Fibroblast of mammary gland (primary cell): ENCODE data around the gene BSCL2.

ENCODE experiments used
- DNase-seq: peaks from one replicate; pipeline ENCODE4 v3.0.0-alpha.2; 2010; ENCODE audit warnings: low read depth
- H3K4me3 ChIP-seq: 2 replicates; pipeline ENCODE4 v1.5.1; 2011; ENCODE audit warnings: low read depth, mild to moderate bottlenecking, low read length, moderate library complexity; ENCODE audit not compliant: control insufficient read depth
- TF ChIP-seq, protein P1 (sequence below): conservative IDR thresholded peaks from 2 replicates; pipeline ENCODE4 v1.5.1; 2011; ENCODE audit warnings: low read depth, low read length, inconsistent platforms; ENCODE audit not compliant: control insufficient read depth, insufficient read depth

The BSCL2 gene

DNA sequence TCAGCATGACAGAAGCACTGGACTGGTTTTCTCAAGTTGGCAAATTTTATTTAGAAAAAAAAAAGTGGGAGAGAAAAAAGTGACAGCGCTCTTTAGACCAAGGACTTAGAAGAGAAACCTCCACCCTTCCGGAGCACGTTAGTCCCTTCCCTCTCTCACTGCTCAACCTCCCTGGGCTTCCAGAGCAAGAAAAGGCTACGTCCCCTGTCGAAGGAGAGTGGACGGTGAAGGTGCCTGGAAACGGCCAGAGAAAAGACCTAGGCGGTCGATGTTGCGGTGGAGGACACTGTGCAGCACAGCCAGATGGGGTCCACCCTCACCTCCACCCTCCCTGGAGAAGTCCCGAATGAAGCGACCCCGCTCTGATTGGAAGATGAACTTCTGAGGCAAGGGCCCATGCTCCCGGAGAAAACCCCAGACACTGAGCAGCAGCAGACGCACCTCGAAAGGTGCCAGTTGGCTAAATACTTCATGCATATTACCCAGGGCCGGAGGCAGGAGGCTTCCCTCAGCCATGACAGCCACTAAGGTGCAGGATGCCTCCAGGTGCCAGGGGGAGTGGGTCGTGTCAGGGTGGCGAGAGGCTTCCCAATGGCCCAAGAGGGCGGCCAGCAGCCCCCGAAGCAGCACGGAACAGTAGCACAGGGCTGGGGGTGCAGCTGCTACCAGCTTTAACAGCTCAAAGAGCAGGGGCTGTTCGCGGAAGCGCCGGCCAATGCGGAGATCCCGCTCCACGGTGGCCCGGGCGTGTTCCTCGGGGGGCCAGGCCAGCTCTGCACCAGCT, 60.2 kb downstream of the BSCL2 start:
- H3K4me3 ChIP-seq: no peak overlapping the region
- TF ChIP-seq, protein P1, sequence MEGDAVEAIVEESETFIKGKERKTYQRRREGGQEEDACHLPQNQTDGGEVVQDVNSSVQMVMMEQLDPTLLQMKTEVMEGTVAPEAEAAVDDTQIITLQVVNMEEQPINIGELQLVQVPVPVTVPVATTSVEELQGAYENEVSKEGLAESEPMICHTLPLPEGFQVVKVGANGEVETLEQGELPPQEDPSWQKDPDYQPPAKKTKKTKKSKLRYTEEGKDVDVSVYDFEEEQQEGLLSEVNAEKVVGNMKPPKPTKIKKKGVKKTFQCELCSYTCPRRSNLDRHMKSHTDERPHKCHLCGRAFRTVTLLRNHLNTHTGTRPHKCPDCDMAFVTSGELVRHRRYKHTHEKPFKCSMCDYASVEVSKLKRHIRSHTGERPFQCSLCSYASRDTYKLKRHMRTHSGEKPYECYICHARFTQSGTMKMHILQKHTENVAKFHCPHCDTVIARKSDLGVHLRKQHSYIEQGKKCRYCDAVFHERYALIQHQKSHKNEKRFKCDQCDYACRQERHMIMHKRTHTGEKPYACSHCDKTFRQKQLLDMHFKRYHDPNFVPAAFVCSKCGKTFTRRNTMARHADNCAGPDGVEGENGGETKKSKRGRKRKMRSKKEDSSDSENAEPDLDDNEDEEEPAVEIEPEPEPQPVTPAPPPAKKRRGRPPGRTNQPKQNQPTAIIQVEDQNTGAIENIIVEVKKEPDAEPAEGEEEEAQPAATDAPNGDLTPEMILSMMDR: no peak
- no peak for DNase-seq

GRCh38 chr11:62645946-62646824, 61.0 kb downstream of the BSCL2 start, which contains the start of gene GANAB:
Gene GANAB (minus strand): TSS chr11:62646613. CDS start chr11:62646599, 14 bp downstream.
- peak; percentile 96 for DNase-seq
- TF ChIP-seq, protein P1: no peak
- H3K4me3 ChIP-seq: peak within 1 kb of the TSS; percentile 82

DNA sequence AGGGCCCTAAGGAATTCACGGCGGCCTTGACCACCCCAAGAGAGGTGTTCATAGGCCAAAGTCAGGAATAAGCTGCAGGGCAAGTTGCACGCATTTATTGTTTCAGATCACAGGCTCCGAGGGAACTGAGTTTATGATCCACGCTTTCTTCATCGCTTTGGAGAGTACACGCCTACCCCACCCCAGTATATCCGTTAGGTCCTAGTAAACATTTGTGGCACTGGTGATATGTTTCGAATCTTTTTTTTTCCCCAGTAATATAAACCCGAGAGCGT, 61.6 kb downstream of the BSCL2 start:
- no peak for DNase-seq
- TF ChIP-seq, protein P1: no peak
- peak overlapping the region; percentile 82 for H3K4me3 ChIP-seq

- DNase-seq: no peak
- TF ChIP-seq, protein P1: no peak
- H3K4me3 ChIP-seq: no peak overlapping the region
Observed at GRCh38 chr11:62644220-62644619, 63.0 kb downstream of the BSCL2 start.
